Activated naive CD4-positive, alpha-beta T cell treated with anti-CD3 and anti-CD28 coated beads for 36 hours (primary cell): ENCODE measurements around the gene UBN2. TPM values are rescaled to one million over a fixed set of nuclear protein-coding genes. Genes with fewer than 3 reads are reported as not detected.
"Not testable (repeated sequence)": the region's sequence is repeated elsewhere in the genome, so short reads cannot be mapped to it uniquely, and the experiment has no call there.

ENCODE experiments used
- CTCF ChIA-PET: fragments of 350-600 bp; sonication (Branson Sonifier 250); formaldehyde crosslinking; loops from one replicate; lab custom pipeline; 2021; ENCODE audit warnings: antibody characterized with exemption; lab: Charles Lee
- DNase-seq: peaks from one replicate; pipeline ENCODE4 v3.0.0-alpha.2; 2020
- H3K27ac Mint-ChIP-seq: one replicate; pipeline ENCODE4 v1.8.0; 2021; ENCODE audit warnings: mild to moderate bottlenecking, mixed read lengths
- H3K27me3 Mint-ChIP-seq: one replicate; pipeline ENCODE4 v1.8.0; 2021; ENCODE audit warnings: low read depth, mixed read lengths
- H3K36me3 Mint-ChIP-seq: one replicate; pipeline ENCODE4 v1.8.0; 2021; ENCODE audit warnings: low read depth, mixed read lengths
- H3K4me1 Mint-ChIP-seq: one replicate; pipeline ENCODE4 v1.8.0; 2021; ENCODE audit warnings: low read depth, mixed read lengths
- H3K4me3 Mint-ChIP-seq: one replicate; pipeline ENCODE4 v1.8.0; 2021; ENCODE audit warnings: mild to moderate bottlenecking, moderate library complexity, mixed read lengths
- H3K9me3 Mint-ChIP-seq: one replicate; pipeline ENCODE4 v1.8.0; 2021; ENCODE audit warnings: mixed read lengths
- intact Hi-C: fragments of 100-400 bp; cut with micrococcal nuclease; formaldehyde crosslinking; loops from one replicate; pipeline ENCODE4 v1.15.1; 2023
- total RNA-seq, 2 experiments: library from RNA; stranded (reverse); gene quantifications; one replicate each; pipeline ENCODE4 v1.2.3, GENCODE V29; 2021

UBN2 gene
- total RNA-seq = 10 to 100 TPM in 1 of 2 experiments, 1 to 10 TPM in 1; 9.7 to 10.6 TPM

DNA sequence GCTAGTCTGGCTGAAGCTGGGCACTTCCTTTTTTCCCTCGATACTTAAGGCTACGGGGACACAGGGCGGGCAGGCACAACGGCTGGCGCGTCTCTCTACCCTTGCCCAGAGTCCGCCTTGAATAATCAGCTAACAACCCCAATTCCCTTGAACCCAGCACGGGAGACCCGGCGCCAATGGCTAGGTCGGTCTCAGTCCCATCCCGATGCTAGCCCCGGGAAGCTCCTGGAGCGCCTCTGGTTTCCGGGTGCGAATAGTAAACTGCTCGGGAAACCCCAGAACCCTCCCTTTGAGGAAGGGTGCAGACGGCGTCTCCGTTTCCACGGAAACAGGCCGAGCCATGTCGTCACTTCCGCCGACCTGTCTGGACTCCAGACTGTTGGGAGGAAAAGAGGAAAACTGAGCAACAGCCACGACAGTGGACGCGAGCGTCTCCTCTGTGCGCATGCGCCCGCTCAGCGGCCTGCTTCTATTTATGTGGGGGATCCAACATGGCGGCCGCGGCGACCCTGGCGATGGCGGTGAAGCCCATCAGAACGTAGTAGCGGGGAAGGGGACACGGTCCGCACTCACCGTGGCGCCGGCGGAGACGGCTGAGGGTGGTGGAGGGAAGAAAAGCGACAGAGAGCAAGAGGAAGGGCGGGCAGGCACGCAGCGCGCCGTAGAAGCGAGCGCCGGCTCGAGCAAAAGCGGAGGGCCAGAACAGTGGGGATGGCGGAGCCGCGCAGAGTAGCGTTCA is at the start of gene UBN2:
Gene UBN2 (plus strand): TSS at position 464 of the 739 bp plus-strand sequence. CDS start 248 bp downstream, at position 712.
- peaks cover 3% of the 10 kb centered on the region for H3K36me3 Mint-ChIP-seq
- no peaks in the 10 kb centered on the region for H3K27me3 Mint-ChIP-seq
- H3K4me1 Mint-ChIP-seq = peaks cover 20% of the 10 kb centered on the region
- intact Hi-C loops = loop anchor here (1.0 to 5.0 kb wide), 9 partner anchors 98 to 936 kb away; partner anchors contain the start of gene TRIM24
- CTCF ChIA-PET = interaction anchor here (1.2 to 1.7 kb wide), 2 partner anchors 11 to 107 kb away, joined by 3 to 5 read pairs; no protein-coding TSS in a partner anchor
- peak within 1 kb of the TSS; percentile 75 for H3K27ac Mint-ChIP-seq
- H3K4me3 Mint-ChIP-seq = peak within 1 kb of the TSS; percentile 90
- DNase-seq = peak; percentile 95
- H3K9me3 Mint-ChIP-seq = no peaks in the 10 kb centered on the region

DNA sequence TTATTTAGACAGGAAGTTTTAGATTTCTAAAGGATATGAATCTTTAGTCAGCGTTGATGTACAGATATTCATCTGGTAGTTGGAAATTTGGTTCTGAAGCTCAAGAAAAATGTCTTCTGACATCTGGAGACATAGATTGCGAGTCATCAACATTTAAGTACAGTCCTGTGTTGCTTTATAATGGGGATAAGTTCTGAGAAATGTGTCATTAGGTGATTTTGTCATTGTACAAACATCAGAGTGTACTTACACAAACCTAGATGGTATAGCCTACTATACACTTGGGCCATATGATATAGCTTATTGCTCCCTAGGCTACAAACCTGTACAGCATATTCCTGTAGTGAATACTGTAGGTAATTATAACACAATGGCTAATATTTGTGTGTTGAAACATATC is 49.6 kb upstream of the UBN2 start:
- Mint-ChIP-seq H3K4me3 (no peak overlapping the region), H3K27ac (no peak overlapping the region), H3K27me3 (no peaks in the 10 kb centered on the region), H3K9me3 (no peaks in the 10 kb centered on the region), H3K4me1 (no peaks in the 10 kb centered on the region), H3K36me3 (peaks cover 8% of the 10 kb centered on the region)
- CTCF ChIA-PET = no interaction called here
- no peak for DNase-seq
- intact Hi-C loops = no loop called here

DNA sequence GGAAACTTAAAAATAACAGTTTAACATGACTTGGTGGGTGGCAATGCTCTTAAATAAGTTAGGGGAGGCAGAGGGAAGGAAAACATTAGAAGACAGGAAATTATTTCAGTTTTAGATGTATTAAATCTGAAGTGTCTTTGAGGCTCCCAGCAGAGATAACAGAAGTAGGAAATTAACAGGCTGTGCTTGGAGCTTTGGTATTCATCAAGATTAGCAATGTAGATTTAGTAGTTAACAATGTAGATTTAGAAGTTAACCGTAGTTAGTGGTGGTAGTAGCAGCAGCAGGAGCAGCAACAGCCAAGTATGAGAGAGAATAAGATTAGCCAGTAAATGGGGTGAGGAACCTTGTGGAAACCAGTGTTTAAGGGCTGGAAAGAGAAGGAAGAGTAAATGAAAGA is 48.7 kb upstream of the UBN2 start:
- H3K36me3 Mint-ChIP-seq = peaks cover 8% of the 10 kb centered on the region
- DNase-seq = no peak
- CTCF ChIA-PET = no interaction called here

DNA sequence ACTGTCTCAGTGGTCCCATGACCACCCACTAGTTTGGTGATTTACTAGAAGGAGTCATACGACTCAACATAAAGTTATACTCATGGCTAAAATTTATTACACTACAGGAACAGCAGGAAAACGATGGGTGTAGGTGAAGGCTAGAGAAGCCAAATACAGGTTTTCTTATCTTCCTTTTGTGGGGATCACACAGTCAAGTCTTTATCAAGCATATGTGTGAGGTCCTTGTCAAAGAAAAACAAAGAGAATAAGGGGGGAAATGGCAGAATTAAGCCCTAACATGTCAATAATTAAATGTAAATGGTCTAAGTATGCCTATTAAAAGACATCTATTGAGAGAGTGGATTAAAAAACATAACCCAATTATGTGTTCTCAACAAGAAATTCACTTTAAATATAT is 47.8 kb upstream of the UBN2 start:
- no peaks in the 10 kb centered on the region for H3K9me3 Mint-ChIP-seq
- no peak for DNase-seq
- H3K36me3 Mint-ChIP-seq = peaks cover 8% of the 10 kb centered on the region
- H3K27me3 Mint-ChIP-seq = no peaks in the 10 kb centered on the region
- CTCF ChIA-PET = no interaction called here
- H3K4me3 Mint-ChIP-seq = no peak overlapping the region
- H3K4me1 Mint-ChIP-seq = no peaks in the 10 kb centered on the region
- no peak overlapping the region for H3K27ac Mint-ChIP-seq
- intact Hi-C loops = no loop called here

More for the DNA sequence above, 48.7 kb upstream of the UBN2 start:
- Mint-ChIP-seq H3K4me3 (no peak overlapping the region), H3K27ac (no peak overlapping the region), H3K27me3 (no peaks in the 10 kb centered on the region), H3K9me3 (no peaks in the 10 kb centered on the region), H3K4me1 (no peaks in the 10 kb centered on the region)
- intact Hi-C loops = no loop called here

DNA sequence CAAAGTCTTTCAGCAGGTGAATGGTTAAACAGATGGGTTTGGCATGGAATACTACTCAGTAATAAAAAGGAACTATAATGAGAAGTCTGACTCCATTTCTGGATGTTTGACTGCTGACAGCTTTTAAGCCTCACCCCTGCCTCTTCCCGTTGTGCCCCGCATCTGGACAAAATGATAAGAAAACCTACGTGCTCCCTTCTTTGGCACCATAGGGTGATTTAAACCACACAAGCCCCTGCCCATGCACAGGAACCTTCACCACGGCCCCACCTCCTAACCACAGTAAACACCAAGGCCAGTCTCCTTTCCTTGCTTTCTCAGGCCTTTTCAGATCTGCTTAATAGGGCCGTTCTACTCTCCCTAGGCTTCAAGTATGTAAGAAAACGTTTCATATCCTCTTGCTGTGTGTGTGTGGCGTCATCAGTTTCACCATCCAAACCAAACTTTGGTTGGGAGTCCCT is 47.1 kb upstream of the UBN2 start:
- CTCF ChIA-PET = no interaction called here
- Mint-ChIP-seq H3K4me3 (no peak overlapping the region), H3K9me3 (no peaks in the 10 kb centered on the region), H3K27me3 (no peaks in the 10 kb centered on the region), H3K27ac (no peak overlapping the region), H3K36me3 (peaks cover 9% of the 10 kb centered on the region), H3K4me1 (no peaks in the 10 kb centered on the region)
- intact Hi-C loops = no loop called here
- no peak for DNase-seq

DNA sequence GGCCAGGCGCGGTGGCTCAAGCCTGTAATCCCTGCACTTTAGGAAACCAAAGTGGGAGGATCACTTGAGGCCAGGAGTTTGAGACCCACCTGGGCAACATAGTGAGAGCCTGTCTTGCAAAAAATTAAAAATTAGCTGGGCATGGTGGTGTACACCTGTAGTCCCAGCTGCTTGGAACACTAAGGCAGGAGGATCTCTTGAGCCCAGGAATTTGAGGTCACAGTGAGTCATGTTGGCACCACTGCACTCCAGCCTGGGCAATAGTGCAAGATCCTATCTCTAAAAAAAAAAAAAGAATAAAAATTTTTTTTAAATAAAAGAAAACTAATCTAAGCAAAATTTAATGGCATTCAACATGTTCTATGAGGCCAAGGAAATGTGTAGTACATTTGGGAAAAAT is 44.9 kb upstream of the UBN2 start:
- no peak for DNase-seq
- intact Hi-C loops = no loop called here
- peaks cover 10% of the 10 kb centered on the region for H3K36me3 Mint-ChIP-seq
- H3K27me3 Mint-ChIP-seq = no peaks in the 10 kb centered on the region
- no peaks in the 10 kb centered on the region for H3K9me3 Mint-ChIP-seq
- H3K4me3 Mint-ChIP-seq = no peak overlapping the region
- no peaks in the 10 kb centered on the region for H3K4me1 Mint-ChIP-seq
- no peak overlapping the region for H3K27ac Mint-ChIP-seq
- CTCF ChIA-PET = interaction anchor here (1.0 kb wide), 1 partner anchor 168 kb away, joined by 3 read pairs; no protein-coding TSS in a partner anchor

DNA sequence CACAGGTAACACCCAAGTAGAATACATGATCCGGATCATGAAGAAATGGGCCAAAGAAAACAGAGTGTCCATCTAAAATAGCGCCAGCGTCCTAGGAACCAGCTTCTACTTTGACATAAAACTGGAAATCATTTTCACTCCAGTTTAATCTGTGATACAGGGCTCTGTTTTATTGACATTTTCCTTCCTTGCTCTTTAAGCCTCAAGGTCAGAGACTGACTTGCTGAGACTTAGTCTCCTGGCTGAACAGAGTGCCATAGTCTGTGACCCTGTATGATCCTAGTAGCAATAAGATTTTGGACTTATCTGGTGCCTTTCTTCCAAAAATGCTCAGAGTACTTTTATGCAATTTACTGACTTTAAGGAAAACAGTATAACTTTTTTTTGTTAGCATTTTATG is 41.7 kb upstream of the UBN2 start:
- Mint-ChIP-seq H3K36me3 (peaks cover 4% of the 10 kb centered on the region), H3K4me1 (no peaks in the 10 kb centered on the region), H3K27ac (no peak overlapping the region), H3K9me3 (no peaks in the 10 kb centered on the region), H3K4me3 (no peak overlapping the region), H3K27me3 (no peaks in the 10 kb centered on the region)
- DNase-seq = no peak
- CTCF ChIA-PET = no interaction called here
- intact Hi-C loops = no loop called here

DNA sequence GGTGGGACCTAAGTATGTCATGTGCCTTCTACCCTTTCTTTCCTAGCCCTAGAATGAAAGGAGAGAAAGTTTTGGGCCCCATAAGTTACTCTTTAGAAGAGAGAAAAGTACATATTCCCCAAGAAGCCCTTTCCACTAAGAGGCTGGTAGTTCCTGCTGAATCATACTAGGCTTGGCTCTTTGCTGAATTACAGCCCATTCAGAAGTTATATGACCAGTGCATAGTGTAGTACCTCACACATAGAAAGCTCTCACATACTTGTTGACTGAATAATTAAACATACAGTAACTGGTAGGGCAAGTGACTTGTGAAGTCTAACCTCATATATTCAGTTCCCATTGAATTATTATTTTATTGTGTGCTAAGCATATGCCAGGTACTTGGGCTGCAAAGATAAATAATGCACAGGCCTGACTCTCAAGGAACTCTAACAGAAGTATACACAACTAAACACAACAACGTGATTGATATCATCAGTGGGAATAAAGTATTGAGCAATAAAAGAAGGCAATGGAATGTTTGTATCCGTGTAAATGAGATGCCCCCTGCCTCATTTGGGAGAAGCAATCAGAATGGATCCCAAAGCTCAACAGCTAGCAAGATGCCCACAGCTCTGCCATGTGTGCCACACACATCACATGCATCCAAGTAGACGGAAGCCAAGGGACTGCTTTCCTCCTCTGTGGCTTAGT is 38.9 kb upstream of the UBN2 start:
- CTCF ChIA-PET = no interaction called here
- Mint-ChIP-seq H3K9me3 (no peaks in the 10 kb centered on the region), H3K27ac (no peak overlapping the region), H3K4me1 (no peaks in the 10 kb centered on the region), H3K27me3 (no peaks in the 10 kb centered on the region), H3K4me3 (no peak overlapping the region), H3K36me3 (peaks cover 2% of the 10 kb centered on the region)
- no peak for DNase-seq
- intact Hi-C loops = no loop called here

DNA sequence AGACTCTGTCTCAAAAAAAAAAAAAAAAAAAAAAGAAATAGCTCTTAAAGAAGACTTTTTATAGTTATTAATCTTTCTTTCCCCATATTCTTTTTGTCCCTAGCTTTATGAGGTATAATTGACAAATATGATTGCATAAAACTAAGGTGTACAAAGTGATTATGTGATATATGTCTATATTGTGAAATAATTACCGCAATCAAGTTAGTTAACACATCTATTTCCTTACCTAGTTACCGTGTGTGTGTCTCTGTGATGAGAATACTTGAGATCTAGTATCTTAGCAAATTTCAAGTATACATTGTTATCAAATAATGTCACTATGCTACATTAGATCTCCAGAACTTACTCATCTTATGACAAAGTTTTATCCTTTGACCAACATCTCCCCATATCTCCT is 30.7 kb upstream of the UBN2 start:
- peaks cover 3% of the 10 kb centered on the region for H3K9me3 Mint-ChIP-seq
- no peaks in the 10 kb centered on the region for H3K27me3 Mint-ChIP-seq
- intact Hi-C loops = no loop called here
- H3K4me1 Mint-ChIP-seq = no peaks in the 10 kb centered on the region
- H3K4me3 Mint-ChIP-seq = no peak overlapping the region
- no peak overlapping the region for H3K27ac Mint-ChIP-seq
- CTCF ChIA-PET = no interaction called here
- no peak for DNase-seq
- H3K36me3 Mint-ChIP-seq = no peaks in the 10 kb centered on the region

DNA sequence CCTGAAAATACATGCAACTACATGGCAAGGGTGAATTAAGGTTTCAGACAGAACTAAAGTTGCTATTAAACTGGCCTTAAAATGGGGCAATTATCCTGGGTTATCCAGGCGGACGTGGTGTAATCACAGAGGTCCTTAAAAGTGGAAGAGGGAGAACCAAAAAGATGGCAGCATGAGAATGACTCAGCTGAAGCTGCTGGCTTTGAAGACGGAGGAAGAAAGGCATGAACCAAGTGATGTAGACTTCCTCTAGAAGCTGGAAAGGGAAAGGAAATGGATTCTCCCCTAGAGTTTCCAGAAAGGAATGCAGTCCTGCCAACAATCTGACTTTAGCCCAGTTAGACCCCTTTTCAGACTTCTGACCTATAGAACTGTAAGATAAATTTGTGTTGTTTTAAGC is 27.0 kb upstream of the UBN2 start:
- H3K27ac Mint-ChIP-seq = no peak overlapping the region
- no peaks in the 10 kb centered on the region for H3K27me3 Mint-ChIP-seq
- DNase-seq = no peak
- H3K4me3 Mint-ChIP-seq = no peak overlapping the region
- intact Hi-C loops = no loop called here
- CTCF ChIA-PET = no interaction called here
- no peaks in the 10 kb centered on the region for H3K4me1 Mint-ChIP-seq
- H3K36me3 Mint-ChIP-seq = peaks cover 4% of the 10 kb centered on the region
- peaks cover 18% of the 10 kb centered on the region for H3K9me3 Mint-ChIP-seq

DNA sequence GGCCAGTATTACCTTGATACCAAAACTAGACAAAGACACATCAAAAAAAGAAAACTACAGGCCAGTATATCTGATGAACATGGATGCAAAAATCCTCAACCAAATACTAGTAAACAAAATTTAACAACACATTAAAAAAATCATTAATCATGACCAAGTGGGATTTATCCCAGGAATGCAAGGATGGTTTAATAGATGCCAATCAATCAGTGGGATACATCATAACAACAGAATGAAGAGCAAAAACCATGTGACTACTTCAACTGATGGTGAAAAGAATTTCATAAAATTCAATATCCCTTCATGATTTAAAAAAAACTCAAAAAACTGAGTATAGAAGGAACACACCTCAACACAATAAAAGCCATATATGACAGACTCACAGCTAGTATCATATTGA is 25.2 kb upstream of the UBN2 start:
- no peak overlapping the region for H3K4me3 Mint-ChIP-seq
- H3K9me3 Mint-ChIP-seq = peaks cover 22% of the 10 kb centered on the region
- no peak overlapping the region for H3K27ac Mint-ChIP-seq
- H3K4me1 Mint-ChIP-seq = no peaks in the 10 kb centered on the region
- no peaks in the 10 kb centered on the region for H3K27me3 Mint-ChIP-seq
- intact Hi-C loops = no loop called here
- CTCF ChIA-PET = interaction anchor here (0.6 kb wide), 2 partner anchors 31 to 294 kb away, joined by 3 to 4 read pairs; no protein-coding TSS in a partner anchor
- peaks cover 4% of the 10 kb centered on the region for H3K36me3 Mint-ChIP-seq
- DNase-seq = no peak

DNA sequence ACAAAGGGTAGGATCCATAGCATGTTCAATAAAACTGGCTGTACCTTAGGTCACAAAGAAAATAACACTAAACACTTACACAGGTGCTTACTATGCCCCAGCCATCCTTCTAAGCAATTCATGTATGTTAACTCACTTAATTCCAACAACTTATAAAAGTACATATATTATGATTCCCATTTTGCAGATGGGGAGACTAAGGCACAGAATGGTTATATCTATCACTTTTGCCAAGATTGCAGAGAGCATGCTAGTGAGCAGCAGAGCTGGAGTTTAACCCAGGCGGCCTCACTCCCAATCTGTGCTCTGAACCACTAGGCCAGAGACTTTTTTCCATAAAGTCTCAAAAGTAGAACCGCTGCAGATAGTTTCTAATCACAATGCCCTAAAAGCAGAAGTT is 18.9 kb upstream of the UBN2 start:
- peaks cover under 1% of the 10 kb centered on the region for H3K36me3 Mint-ChIP-seq
- CTCF ChIA-PET = no interaction called here
- H3K27ac Mint-ChIP-seq = no peak overlapping the region
- no peak overlapping the region for H3K4me3 Mint-ChIP-seq
- no peak for DNase-seq
- H3K4me1 Mint-ChIP-seq = no peaks in the 10 kb centered on the region
- H3K9me3 Mint-ChIP-seq = peaks cover 6% of the 10 kb centered on the region
- no peaks in the 10 kb centered on the region for H3K27me3 Mint-ChIP-seq
- intact Hi-C loops = no loop called here

DNA sequence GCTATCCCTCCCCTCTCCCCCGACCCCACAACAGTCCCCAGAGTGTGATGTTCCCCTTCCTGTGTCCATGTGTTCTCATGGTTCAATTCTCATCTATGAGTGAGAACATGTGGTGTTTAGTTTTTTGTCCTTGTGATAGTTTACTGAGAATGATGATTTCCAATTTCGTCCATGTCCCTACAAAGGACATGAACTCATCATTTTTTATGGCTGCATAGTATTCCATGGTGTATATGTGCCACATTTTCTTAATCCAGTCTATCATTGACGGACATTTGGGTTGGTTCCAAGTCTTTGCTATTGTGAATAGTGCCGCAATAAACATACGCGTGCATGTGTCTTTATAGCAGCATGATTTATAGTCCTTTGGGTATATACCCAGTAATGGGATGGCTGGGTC is 17.5 kb upstream of the UBN2 start:
- H3K9me3 Mint-ChIP-seq, CTCF ChIA-PET, H3K36me3 Mint-ChIP-seq: not testable (repeated sequence)

More for the DNA sequence above, 17.5 kb upstream of the UBN2 start:
- intact Hi-C loops, H3K27ac Mint-ChIP-seq, DNase-seq, H3K4me3 Mint-ChIP-seq, H3K4me1 Mint-ChIP-seq, H3K27me3 Mint-ChIP-seq: not testable (repeated sequence)
